ENCODE results near the gene IPO4. TPM values are rescaled to one million over a fixed set of nuclear protein-coding genes. Genes with fewer than 3 reads are reported as not detected.

The IPO4 gene
- total and polyA plus RNA-seq, 2 of the 8 experiments (the other 6 are each of a cell fraction or from before 2014, with no cell fraction given) = 55.5 to 108 TPM

DNA sequence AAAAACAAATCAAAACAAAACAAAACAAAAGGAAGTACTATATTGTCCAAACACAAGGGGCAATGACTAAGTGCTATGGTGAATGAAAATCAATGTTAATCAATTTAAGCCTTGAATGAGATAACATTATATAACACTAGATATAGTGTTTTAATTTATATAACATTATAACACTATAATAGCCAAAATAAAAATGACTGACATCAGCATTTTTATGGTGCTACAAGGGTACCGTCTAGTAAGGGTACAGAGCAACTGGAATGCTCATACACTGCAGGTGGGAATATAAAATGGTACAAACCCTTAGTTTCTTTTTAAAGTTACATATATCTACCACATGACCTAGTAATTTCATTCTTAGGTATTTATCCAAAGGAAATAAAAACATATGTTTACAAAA is 37.9 kb upstream of the IPO4 start:
- Histone ChIP-seq H4K20me1 (replicated peaks in 1 of 2; ENCODE audit: control insufficient read depth in 1 of 2, insufficient read depth in 2 of 2, low read length in 2 of 2) (peaks cover 1 to 2% of the 10 kb centered on the region in 2 experiments), H3K18ac (ENCODE audit: extremely low read depth, low read length) (no peak overlapping the region), H4K8ac (ENCODE audit: extremely low read depth, insufficient read depth, low read length) (no peak overlapping the region), H3K23me2 (ENCODE audit: low read depth, low read length) (peaks cover 2% of the 10 kb centered on the region), H3K9ac (replicated peaks in 1 of 4; ENCODE audit: extremely low read depth in 1 of 4, low read depth in 3 of 4, low read length in 3 of 4) (no peak overlapping the region), H3K27ac (ENCODE audit: low read depth, low read length) (no peak overlapping the region), H3K56ac (replicated peaks; ENCODE audit: insufficient read length, low read depth, low read length) (no peak overlapping the region), H3K27me3 (replicated peaks in 1 of 4; ENCODE audit: control insufficient read depth in 3 of 4, extremely low read depth in 1 of 4, insufficient read depth in 3 of 4, low read length in 3 of 4) (no peaks in the 10 kb centered on the region), H2AK5ac (ENCODE audit: low read depth, low read length) (no peak overlapping the region), H2BK12ac (ENCODE audit: low read depth, low read length) (no peak overlapping the region), H3K36me3 (ENCODE audit: control insufficient read depth in 2 of 4, insufficient read depth in 4 of 4, low read length in 3 of 4) (peaks cover 0 to 8% (median 0%) of the 10 kb centered on the region in 4 experiments; a peak in 1 of 8 replicates), H3K4me2 (ENCODE audit: insufficient read depth in 1 of 2, low read depth in 2 of 2, low read length in 2 of 2) (no peak overlapping the region), H2BK5ac (ENCODE audit: low read depth, low read length) (no peak overlapping the region), H3K14ac (ENCODE audit: insufficient read length) (no peak overlapping the region), H3K79me1 (ENCODE audit: low read depth, low read length) (no peaks in the 10 kb centered on the region; the same call in 1 of the 2 replicates), H3K4me1 (replicated peaks in 1 of 4; ENCODE audit: control insufficient read depth in 3 of 4, insufficient read depth in 4 of 4, low read length in 3 of 4) (peaks cover 0 to 5% (median under 1%) of the 10 kb centered on the region in 4 experiments; a peak in 2 of 7 replicates), H3K23ac (ENCODE audit: insufficient read length) (no peak overlapping the region), H3K9me3 (ENCODE audit: insufficient read depth in 2 of 2, low read depth in 1 of 2, low read length in 1 of 2) (no peaks in the 10 kb centered on the region), H2AFZ (ENCODE audit: low read length) (no peak overlapping the region), H3K79me2 (ENCODE audit: control insufficient read depth in 1 of 2, insufficient read depth in 2 of 2, low read length in 2 of 2) (peaks cover 3 to 77% of the 10 kb centered on the region in 2 experiments; a peak in 2 of 4 replicates), H2BK120ac (replicated peaks; ENCODE audit: low read depth, low read length) (no peak overlapping the region), H2BK20ac (ENCODE audit: low read length) (no peak overlapping the region), H3K4me3 (ENCODE audit: extremely low read depth in 1 of 4, insufficient read depth in 2 of 4, low read depth in 3 of 4, low read length in 4 of 4) (no peak overlapping the region), H3K4ac (replicated peaks; ENCODE audit: insufficient read length, low read depth, low read length) (no peak overlapping the region), H4K91ac (replicated peaks; ENCODE audit: insufficient read length, low read length) (no peak overlapping the region), H4K5ac (ENCODE audit: insufficient read length, low read depth, low read length) (no peak overlapping the region), H2BK15ac (ENCODE audit: low read length) (no peak overlapping the region)
- ChIA-PET CTCF (ENCODE audit: partially characterized antibody) (interaction anchor here (2.7 kb wide), 1 partner anchor 16 kb away, joined by 17 read pairs; the partner anchor contains the start of gene TINF2), POLR2A (ENCODE audit: partially characterized antibody) (interaction anchor here (1.2 to 2.0 kb wide), 2 partner anchors 13 to 73 kb away, joined by 3 to 8 read pairs; partner anchors contain the start of genes CHMP4A, DHRS1 and NOP9)
- WGBS, 2 experiments (ENCODE audit: extremely low coverage in 1 of 2, insufficient coverage in 1 of 2, insufficient read length in 1 of 2, insufficient replicate concordance in 2 of 2, low coverage in 1 of 2, low lambda C conversion rate in 2 of 2, missing lambda C conversion rate in 1 of 2) = 95% methylated on average over 1 of the region's 1 CpG; no CpG with 5 or more reads in 1 of the 2 experiments
- no peak for FAIRE-seq
- DNase-seq (ENCODE audit: low read depth in 1 of 2, low spot score in 2 of 2) = no peak
- TF ChIP-seq BCL11A (IDR thresholded peaks at IDR 0.05; ENCODE audit: low read depth in 2 of 2, low read length in 2 of 2) = no peak
- TF ChIP-seq MAFK (IDR thresholded peaks at IDR 0.05; ENCODE audit: low read depth, low read length) = peak; percentile 21; the same call in 1 of the 2 replicates
- TF ChIP-seq CHD2 (IDR thresholded peaks at IDR 0.05; ENCODE audit: low read length) = no peak
- TF ChIP-seq CEBPB (IDR thresholded peaks at IDR 0.05; ENCODE audit: low read depth, low read length) = no peak

All from H1 (cell line).